ENCODE measurements around the gene GLB1L3.
A peak's percentile ranks its signal among the peaks of the same experiment; 100 is the strongest.

Gene GLB1L3

GRCh38 chr11:134248910-134249480 is 27.2 kb upstream of the GLB1L3 start:
- Histone ChIP-seq H3K36me3 (ENCODE audit: insufficient read depth, low read length) (peaks cover 57% of the 10 kb centered on the region; the same call in 1 of the 2 replicates), H3K9me2 (replicated peaks; ENCODE audit: low read depth, low read length) (no peaks in the 10 kb centered on the region), H3K4me2 (ENCODE audit: low read depth, low read length, poor library complexity, severe bottlenecking) (no peak overlapping the region), H3K79me2 (ENCODE audit: insufficient read depth, low read length) (peaks cover 24% of the 10 kb centered on the region), H3K9ac (ENCODE audit: low read depth, low read length, poor library complexity, severe bottlenecking) (no peak overlapping the region), H3F3A (ENCODE audit: low read depth) (no peaks in the 10 kb centered on the region), H3K4me3 (ENCODE audit: low read length, poor library complexity, severe bottlenecking) (no peak overlapping the region), H4K20me1 (ENCODE audit: insufficient read depth, low read length, poor library complexity, severe bottlenecking) (no peaks in the 10 kb centered on the region), H3K27me3 (ENCODE audit: insufficient read depth, low read length, poor library complexity, severe bottlenecking) (no peaks in the 10 kb centered on the region), H2AFZ (ENCODE audit: low read length) (no peak overlapping the region), H3K9me3 (ENCODE audit: insufficient read depth, low read depth, low read length) (no peaks in the 10 kb centered on the region), H3K4me1 (ENCODE audit: insufficient read depth, low read length, poor library complexity, severe bottlenecking) (peaks cover 23% of the 10 kb centered on the region)
- TF ChIP-seq, protein P1, sequence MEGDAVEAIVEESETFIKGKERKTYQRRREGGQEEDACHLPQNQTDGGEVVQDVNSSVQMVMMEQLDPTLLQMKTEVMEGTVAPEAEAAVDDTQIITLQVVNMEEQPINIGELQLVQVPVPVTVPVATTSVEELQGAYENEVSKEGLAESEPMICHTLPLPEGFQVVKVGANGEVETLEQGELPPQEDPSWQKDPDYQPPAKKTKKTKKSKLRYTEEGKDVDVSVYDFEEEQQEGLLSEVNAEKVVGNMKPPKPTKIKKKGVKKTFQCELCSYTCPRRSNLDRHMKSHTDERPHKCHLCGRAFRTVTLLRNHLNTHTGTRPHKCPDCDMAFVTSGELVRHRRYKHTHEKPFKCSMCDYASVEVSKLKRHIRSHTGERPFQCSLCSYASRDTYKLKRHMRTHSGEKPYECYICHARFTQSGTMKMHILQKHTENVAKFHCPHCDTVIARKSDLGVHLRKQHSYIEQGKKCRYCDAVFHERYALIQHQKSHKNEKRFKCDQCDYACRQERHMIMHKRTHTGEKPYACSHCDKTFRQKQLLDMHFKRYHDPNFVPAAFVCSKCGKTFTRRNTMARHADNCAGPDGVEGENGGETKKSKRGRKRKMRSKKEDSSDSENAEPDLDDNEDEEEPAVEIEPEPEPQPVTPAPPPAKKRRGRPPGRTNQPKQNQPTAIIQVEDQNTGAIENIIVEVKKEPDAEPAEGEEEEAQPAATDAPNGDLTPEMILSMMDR (conservative IDR thresholded peaks at IDR 0.05; ENCODE audit: low read length): no peak
- TF ChIP-seq EZH2phosphoT487 (IDR thresholded peaks at IDR 0.05; ENCODE audit: borderline replicate concordance): no peak

DNA sequence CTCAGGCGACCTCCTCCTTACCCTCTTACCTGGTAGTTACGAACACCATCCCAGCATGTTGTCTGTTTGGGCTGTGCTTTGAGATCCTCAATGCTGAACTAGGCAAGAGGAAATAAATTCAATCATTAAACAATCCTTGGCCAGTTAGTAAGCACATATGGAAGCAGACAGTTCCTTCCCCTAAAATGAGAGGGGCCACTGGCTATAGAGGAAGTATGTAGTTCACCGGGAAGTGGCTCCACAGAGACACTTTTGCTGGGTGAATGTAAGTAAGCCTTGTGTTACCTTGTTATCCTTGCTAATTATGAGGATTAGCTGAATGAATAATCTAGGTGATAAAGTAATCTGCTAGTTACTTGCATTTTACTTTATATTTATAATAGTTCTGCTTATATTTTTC is 25.9 kb upstream of the GLB1L3 start:
- no peak overlapping the region for H2AFZ ChIP-seq (ENCODE audit: low read length)

DNA sequence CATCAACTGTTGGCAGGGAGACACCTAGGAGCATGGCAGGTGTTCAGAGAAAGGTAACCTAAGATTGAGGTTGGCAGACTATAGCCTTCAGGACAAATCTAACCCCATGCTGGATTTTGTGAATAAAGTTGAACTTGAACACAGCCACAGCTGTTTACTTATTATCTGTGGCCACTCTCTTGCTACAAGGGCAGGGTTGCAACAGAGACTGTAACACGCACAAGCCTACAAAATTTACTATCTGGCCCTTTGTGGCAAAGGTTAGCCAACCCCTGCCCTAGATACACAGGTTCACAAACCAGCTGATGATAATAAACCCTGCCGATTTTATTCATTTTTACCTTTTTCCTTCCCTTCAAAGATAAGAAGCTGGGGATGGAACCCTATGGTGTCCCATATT is 25.5 kb upstream of the GLB1L3 start:
- Histone ChIP-seq H3K9ac (ENCODE audit: low read depth, low read length, poor library complexity, severe bottlenecking) (no peak overlapping the region), H3K27me3 (ENCODE audit: insufficient read depth, low read length, poor library complexity, severe bottlenecking) (no peaks in the 10 kb centered on the region), H3K4me3 (ENCODE audit: low read length, poor library complexity, severe bottlenecking) (no peak overlapping the region), H3K79me2 (ENCODE audit: insufficient read depth, low read length) (peaks cover 39% of the 10 kb centered on the region), H2AFZ (ENCODE audit: low read length) (no peak overlapping the region), H3F3A (ENCODE audit: low read depth) (no peaks in the 10 kb centered on the region), H4K20me1 (ENCODE audit: insufficient read depth, low read length, poor library complexity, severe bottlenecking) (no peaks in the 10 kb centered on the region), H3K9me3 (ENCODE audit: insufficient read depth, low read depth, low read length) (no peaks in the 10 kb centered on the region), H3K4me2 (ENCODE audit: low read depth, low read length, poor library complexity, severe bottlenecking) (peak overlapping the region; percentile 93), H3K36me3 (ENCODE audit: insufficient read depth, low read length) (peaks cover 44% of the 10 kb centered on the region; the same call in 1 of the 2 replicates), H3K4me1 (ENCODE audit: insufficient read depth, low read length, poor library complexity, severe bottlenecking) (peaks cover 33% of the 10 kb centered on the region), H3K9me2 (replicated peaks; ENCODE audit: low read depth, low read length) (no peaks in the 10 kb centered on the region)
- TF ChIP-seq, protein P1 (conservative IDR thresholded peaks at IDR 0.05; ENCODE audit: low read length): no peak
- TF ChIP-seq EZH2phosphoT487 (IDR thresholded peaks at IDR 0.05; ENCODE audit: borderline replicate concordance): no peak

More for the DNA sequence above, 25.9 kb upstream of the GLB1L3 start:
- Histone ChIP-seq H3K36me3 (ENCODE audit: insufficient read depth, low read length) (peaks cover 48% of the 10 kb centered on the region; the same call in 1 of the 2 replicates), H3K9me2 (replicated peaks; ENCODE audit: low read depth, low read length) (no peaks in the 10 kb centered on the region), H3K27me3 (ENCODE audit: insufficient read depth, low read length, poor library complexity, severe bottlenecking) (no peaks in the 10 kb centered on the region), H3F3A (ENCODE audit: low read depth) (no peaks in the 10 kb centered on the region), H3K4me3 (ENCODE audit: low read length, poor library complexity, severe bottlenecking) (no peak overlapping the region), H3K4me1 (ENCODE audit: insufficient read depth, low read length, poor library complexity, severe bottlenecking) (peaks cover 33% of the 10 kb centered on the region), H3K9ac (ENCODE audit: low read depth, low read length, poor library complexity, severe bottlenecking) (no peak overlapping the region), H3K79me2 (ENCODE audit: insufficient read depth, low read length) (peaks cover 37% of the 10 kb centered on the region), H4K20me1 (ENCODE audit: insufficient read depth, low read length, poor library complexity, severe bottlenecking) (no peaks in the 10 kb centered on the region), H3K4me2 (ENCODE audit: low read depth, low read length, poor library complexity, severe bottlenecking) (no peak overlapping the region), H3K9me3 (ENCODE audit: insufficient read depth, low read depth, low read length) (no peaks in the 10 kb centered on the region)
- TF ChIP-seq, protein P1 (conservative IDR thresholded peaks at IDR 0.05; ENCODE audit: low read length): no peak
- no peak for TF ChIP-seq EZH2phosphoT487 (IDR thresholded peaks at IDR 0.05; ENCODE audit: borderline replicate concordance)
